GM12875 (cell line): ENCODE results near the gene SERPINH1.

Experiments
- H3K4me3 ChIP-seq: one replicate; pipeline ENCODE4 v1.5.1; 2011; ENCODE audit warnings: low read depth, low read length, control low read depth
- TF ChIP-seq, protein P1 (sequence below): IDR thresholded peaks from 2 replicates; pipeline ENCODE4 v1.5.1; 2011; ENCODE audit warnings: low read depth, mild to moderate bottlenecking, control low read depth, inconsistent platforms, low read length, moderate library complexity, borderline replicate concordance; ENCODE audit not compliant: insufficient read depth

The SERPINH1 gene

GRCh38 chr11:75555079-75555811 lies 6.8 kb upstream of the SERPINH1 start:
- no peak overlapping the region for H3K4me3 ChIP-seq

GRCh38 chr11:75556275-75556674 lies 5.8 kb upstream of the SERPINH1 start:
- no peak overlapping the region for H3K4me3 ChIP-seq
- TF ChIP-seq, protein P1, sequence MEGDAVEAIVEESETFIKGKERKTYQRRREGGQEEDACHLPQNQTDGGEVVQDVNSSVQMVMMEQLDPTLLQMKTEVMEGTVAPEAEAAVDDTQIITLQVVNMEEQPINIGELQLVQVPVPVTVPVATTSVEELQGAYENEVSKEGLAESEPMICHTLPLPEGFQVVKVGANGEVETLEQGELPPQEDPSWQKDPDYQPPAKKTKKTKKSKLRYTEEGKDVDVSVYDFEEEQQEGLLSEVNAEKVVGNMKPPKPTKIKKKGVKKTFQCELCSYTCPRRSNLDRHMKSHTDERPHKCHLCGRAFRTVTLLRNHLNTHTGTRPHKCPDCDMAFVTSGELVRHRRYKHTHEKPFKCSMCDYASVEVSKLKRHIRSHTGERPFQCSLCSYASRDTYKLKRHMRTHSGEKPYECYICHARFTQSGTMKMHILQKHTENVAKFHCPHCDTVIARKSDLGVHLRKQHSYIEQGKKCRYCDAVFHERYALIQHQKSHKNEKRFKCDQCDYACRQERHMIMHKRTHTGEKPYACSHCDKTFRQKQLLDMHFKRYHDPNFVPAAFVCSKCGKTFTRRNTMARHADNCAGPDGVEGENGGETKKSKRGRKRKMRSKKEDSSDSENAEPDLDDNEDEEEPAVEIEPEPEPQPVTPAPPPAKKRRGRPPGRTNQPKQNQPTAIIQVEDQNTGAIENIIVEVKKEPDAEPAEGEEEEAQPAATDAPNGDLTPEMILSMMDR, result no peak

More at GRCh38 chr11:75555079-75555811, 6.8 kb upstream of the SERPINH1 start:
- TF ChIP-seq, protein P1, result no peak

DNA sequence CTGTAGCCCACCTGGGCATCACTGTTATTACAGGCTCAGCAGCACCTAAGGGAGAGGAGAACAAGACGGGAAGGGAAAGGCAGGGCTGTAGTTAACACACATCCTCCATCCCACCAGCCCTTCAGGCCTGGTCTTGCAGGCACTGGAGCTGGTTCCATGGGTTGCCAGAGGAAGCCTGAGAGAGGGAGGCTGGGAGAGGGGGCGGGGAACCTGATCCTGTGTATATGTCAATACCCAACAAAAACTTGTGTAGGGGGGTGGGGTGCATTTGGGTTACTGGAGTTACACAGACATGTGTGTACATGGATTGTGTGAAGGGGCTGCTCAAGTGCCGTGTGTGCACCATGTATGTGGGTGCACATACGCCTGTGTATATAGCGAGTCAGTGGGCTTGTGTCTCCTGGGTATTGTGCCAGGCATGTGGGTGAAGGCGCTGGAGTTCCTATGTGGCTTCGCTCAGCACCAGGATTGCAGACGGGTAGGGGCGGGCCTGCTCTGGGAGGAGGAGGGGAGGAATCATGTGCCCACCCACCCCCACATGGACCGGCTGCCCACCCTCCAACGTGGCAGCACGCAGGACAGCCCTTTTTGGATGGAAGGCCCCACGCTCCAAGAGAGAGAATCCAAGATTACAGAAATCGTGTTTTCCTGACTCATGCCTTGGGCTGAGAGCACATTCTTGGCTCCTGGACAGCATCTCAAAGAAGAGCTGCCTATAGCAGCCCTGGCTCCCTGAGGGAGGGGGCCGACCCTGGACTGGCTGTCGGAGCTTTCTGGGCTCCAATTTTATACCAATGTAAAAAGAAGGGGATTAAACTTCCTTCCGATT lies 4.2 kb upstream of the SERPINH1 start:
- H3K4me3 ChIP-seq, result no peak overlapping the region
- TF ChIP-seq, protein P1, result no peak

- H3K4me3 ChIP-seq, result no peak overlapping the region
- TF ChIP-seq, protein P1, result no peak
Measured at GRCh38 chr11:75558939-75559843, 2.9 kb upstream of the SERPINH1 start.

DNA sequence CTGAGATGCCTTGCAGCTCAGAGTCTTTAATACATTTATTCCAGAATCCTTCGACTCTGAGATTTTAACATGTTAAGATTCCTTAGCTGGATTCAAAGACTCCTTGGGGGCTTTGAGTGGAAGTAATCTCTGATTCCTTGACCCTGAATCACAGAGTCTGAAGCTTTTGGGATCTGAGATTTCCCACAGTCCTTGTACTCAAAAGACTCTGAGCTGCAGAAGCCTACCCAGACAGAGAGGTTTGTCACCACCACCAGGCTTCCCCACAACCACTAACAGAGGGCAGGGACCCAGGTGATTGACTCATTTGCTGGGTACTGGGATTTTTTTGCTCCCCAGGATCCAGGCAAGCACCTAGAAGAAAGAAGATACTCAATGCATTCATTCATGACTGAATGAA lies 1.4 kb upstream of the SERPINH1 start:
- no peak overlapping the region for H3K4me3 ChIP-seq
- TF ChIP-seq, protein P1, result no peak

DNA sequence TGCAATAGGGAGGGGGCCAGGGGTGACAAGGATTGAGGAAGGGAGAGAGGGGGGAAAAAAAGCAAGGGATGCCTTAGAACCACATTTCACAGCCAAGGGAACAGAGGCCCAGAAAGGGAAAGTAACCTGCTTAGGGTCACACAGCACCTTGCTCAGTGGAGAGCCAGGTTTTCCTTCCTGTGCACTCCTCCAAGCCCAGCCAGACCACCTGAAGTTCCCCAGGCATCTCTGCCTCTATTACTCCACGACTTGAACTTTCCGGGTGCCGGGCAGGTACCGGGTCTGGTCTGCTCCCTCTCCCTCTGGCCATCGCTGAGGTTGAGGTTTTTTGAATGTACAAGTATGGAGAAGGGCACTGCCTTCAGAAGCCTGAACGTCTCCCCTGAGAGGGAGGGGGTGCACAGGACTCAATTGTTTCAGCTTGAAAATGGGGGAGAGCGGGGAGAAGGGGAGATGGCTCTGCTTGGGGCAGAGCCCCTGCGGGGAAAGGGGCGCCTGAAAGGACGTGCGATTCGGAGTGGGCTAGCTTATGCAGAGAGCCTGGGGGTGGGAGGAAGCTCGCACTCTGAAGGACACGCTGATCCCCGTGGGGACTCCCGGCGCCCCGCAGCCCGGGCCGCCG lies 516 bp upstream of the SERPINH1 start:
- TF ChIP-seq, protein P1, result no peak
- peak overlapping the region; percentile 54 for H3K4me3 ChIP-seq
